Activated B cell treated with CpG ODN at 0.5 μM for 24 hours (primary cell): Measurements from ENCODE around the gene BAZ1B. TPM values are rescaled to one million over a fixed set of nuclear protein-coding genes. Genes with fewer than 3 reads are reported as not detected.

Experiments
- ATAC-seq: fragments of 200-7000 bp; cut with Tn5 transposase; one replicate; pipeline ENCODE4 v1.10.0; 2021; ENCODE audit warnings: low read depth, mild to moderate bottlenecking, moderate library complexity
- CTCF ChIA-PET: fragments of 350-600 bp; sonication (Branson Sonifier 250); formaldehyde crosslinking; loops from one replicate; lab custom pipeline; 2021; ENCODE audit warnings: antibody characterized with exemption; lab: Charles Lee
- POLR2A ChIA-PET: fragments of 350-600 bp; sonication (Branson Sonifier 250); formaldehyde crosslinking; loops from one replicate; lab custom pipeline; 2021; ENCODE audit warnings: antibody characterized with exemption; lab: Charles Lee
- DNase-seq: peaks from one replicate; pipeline ENCODE4 v3.0.0; 2022
- H3K27ac Mint-ChIP-seq: one replicate; pipeline ENCODE4 v1.8.0; 2020; ENCODE audit warnings: mixed read lengths
- H3K27me3 Mint-ChIP-seq: one replicate; pipeline ENCODE4 v1.8.0; 2021; ENCODE audit warnings: mixed read lengths
- H3K36me3 Mint-ChIP-seq: one replicate; pipeline ENCODE4 v1.8.0; 2021; ENCODE audit warnings: low read depth, mixed read lengths
- H3K4me1 Mint-ChIP-seq: one replicate; pipeline ENCODE4 v1.8.0; 2021; ENCODE audit warnings: mixed read lengths
- H3K4me3 Mint-ChIP-seq: one replicate; pipeline ENCODE4 v1.8.0; 2020; ENCODE audit warnings: mild to moderate bottlenecking, mixed read lengths
- H3K9me3 Mint-ChIP-seq: one replicate; pipeline ENCODE4 v1.8.0; 2020; ENCODE audit warnings: mixed read lengths
- intact Hi-C: fragments of 100-400 bp; cut with micrococcal nuclease; formaldehyde crosslinking; loops from one replicate; pipeline ENCODE4 v1.15.1; 2024
- total RNA-seq: library from RNA; stranded (reverse); gene quantifications from 2 replicates; pipeline ENCODE4 v1.2.3, GENCODE V29; 2022
- TF ChIP-seq, protein P1 (sequence below): fragments of 200-600 bp; IDR thresholded peaks from one replicate; pipeline ENCODE4 v1.8.0; 2022; ENCODE audit warnings: antibody characterized with exemption, mild to moderate bottlenecking

BAZ1B gene
- total RNA-seq, 1 donor from 2014 or later, result 59.1 TPM

DNA sequence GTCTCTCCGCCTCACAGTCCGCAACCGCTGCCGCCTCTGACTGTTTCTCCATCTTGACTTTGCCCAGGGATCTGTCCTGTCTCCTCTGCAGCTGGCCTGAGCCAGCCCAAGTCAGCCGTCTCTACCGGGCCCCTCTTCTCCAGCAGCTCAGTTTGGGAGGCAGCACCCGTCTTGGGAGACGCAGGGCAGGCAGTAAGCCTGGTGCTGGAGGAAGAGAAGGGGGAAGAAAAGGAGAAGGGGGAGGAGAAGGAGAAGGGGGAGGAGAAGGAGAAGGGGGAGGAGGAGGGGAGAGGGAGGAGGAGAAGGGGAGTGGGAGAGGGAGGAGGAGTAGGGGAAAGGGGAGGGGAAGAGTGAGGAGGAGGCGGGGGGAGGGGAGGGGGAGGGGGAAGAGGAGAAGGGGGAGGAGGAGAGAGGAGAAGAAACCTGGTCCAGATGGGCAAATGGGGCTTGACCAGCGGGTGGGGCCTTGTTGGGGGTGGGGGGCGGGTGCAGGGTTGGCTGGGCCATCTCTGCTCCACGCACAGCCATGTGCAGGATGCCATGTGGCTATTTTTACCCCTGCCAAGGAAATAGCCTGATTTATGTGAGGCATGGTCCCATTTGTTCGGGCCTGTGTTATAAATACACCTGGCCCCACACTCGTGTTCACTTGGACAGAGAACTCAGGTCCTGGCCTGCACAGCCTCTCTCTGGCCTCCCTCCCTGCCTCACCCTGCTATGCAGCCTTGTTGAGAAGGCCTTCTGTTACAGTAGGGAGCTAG, 124.4 kb downstream of the BAZ1B start:
- ATAC-seq, result no peak
- ChIA-PET POLR2A (no interaction called here), CTCF (no interaction called here)
- Mint-ChIP-seq H3K9me3 (no peaks in the 10 kb centered on the region), H3K27me3 (peaks cover 11% of the 10 kb centered on the region), H3K4me1 (no peaks in the 10 kb centered on the region), H3K4me3 (no peak overlapping the region), H3K36me3 (no peaks in the 10 kb centered on the region), H3K27ac (no peak overlapping the region)
- intact Hi-C loops, result no loop called here
- DNase-seq, result no peak
- TF ChIP-seq, protein P1, sequence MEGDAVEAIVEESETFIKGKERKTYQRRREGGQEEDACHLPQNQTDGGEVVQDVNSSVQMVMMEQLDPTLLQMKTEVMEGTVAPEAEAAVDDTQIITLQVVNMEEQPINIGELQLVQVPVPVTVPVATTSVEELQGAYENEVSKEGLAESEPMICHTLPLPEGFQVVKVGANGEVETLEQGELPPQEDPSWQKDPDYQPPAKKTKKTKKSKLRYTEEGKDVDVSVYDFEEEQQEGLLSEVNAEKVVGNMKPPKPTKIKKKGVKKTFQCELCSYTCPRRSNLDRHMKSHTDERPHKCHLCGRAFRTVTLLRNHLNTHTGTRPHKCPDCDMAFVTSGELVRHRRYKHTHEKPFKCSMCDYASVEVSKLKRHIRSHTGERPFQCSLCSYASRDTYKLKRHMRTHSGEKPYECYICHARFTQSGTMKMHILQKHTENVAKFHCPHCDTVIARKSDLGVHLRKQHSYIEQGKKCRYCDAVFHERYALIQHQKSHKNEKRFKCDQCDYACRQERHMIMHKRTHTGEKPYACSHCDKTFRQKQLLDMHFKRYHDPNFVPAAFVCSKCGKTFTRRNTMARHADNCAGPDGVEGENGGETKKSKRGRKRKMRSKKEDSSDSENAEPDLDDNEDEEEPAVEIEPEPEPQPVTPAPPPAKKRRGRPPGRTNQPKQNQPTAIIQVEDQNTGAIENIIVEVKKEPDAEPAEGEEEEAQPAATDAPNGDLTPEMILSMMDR, result no peak

DNA sequence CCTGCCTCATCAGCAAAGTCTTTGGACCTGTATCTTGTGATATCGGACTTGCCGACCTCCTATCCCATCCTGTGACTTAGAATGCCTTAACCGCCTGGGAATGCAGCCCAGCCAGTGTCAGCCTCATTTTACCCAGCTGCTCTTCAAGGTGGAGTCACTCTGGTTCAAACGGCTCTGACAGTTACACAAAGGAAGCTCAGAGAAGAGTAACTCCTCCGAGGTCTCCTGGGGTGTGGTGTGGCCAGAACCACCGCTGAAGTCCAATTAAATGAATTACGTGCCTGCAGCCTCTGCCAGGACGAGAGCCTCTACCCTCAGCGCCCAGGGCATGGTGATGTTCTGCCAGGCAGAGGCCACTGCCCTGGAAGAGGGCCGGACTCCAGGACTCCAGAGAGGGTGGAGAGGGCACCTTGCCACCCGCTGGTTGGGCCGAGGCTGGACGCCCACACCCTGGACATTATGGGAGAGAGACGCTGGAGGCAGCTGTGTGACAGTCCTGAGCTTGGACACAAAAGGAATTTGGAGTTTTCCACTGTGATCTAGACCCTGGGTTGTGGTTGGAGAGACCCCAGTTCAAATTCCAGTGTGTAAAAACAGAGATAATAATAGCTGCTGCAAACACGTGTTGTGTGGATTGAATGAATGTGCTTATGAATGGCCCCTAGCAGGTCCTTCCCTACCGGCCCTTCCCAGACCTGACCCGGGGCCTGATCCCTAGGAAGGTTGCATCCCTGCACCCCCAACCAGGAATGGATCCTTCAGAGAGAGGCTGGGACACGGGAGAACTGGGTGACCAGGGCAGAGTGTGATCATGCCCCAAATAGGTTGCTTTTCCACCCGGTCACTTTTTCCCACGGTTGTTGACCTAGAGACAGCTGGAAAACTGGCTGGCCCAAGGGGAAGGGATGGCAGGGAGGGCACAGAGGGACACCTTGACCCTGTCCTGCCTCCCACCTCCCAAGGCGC, 126.3 kb downstream of the BAZ1B start:
- Mint-ChIP-seq H3K27ac (no peak overlapping the region), H3K36me3 (no peaks in the 10 kb centered on the region), H3K27me3 (peaks cover 15% of the 10 kb centered on the region), H3K4me1 (no peaks in the 10 kb centered on the region), H3K4me3 (no peak overlapping the region), H3K9me3 (no peaks in the 10 kb centered on the region)
- DNase-seq (no peak), ATAC-seq (no peak)
- ChIA-PET POLR2A (no interaction called here), CTCF (no interaction called here)
- intact Hi-C loops, result no loop called here
- TF ChIP-seq, protein P1, result no peak

DNA sequence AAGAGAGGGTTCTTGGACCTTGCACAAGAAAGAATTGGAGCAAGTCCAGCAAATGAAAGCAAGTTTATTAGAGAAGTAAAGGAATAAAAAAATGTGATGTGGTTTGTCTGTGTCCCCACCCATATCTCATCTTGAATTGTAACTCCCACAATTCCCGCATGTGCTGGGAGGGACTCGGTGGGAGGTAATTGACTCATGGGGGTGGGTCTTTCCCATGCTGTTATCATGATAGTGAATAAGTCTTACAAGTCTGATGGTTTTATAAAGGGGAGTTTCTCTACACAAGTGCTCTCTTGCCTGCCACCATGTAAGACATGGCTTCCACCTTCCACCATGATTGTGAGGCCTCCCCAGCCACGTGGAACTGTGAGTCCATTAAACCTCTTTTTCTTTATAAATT, 127.7 kb downstream of the BAZ1B start:
- Mint-ChIP-seq H3K4me1 (no peaks in the 10 kb centered on the region), H3K9me3 (peaks cover 2% of the 10 kb centered on the region), H3K4me3 (no peak overlapping the region), H3K36me3 (no peaks in the 10 kb centered on the region), H3K27ac (no peak overlapping the region), H3K27me3 (peaks cover 15% of the 10 kb centered on the region)
- CTCF ChIA-PET, result no interaction called here
- POLR2A ChIA-PET, result no interaction called here
- no peak for DNase-seq
- intact Hi-C loops, result no loop called here
- TF ChIP-seq, protein P1, result no peak
- no peak for ATAC-seq

DNA sequence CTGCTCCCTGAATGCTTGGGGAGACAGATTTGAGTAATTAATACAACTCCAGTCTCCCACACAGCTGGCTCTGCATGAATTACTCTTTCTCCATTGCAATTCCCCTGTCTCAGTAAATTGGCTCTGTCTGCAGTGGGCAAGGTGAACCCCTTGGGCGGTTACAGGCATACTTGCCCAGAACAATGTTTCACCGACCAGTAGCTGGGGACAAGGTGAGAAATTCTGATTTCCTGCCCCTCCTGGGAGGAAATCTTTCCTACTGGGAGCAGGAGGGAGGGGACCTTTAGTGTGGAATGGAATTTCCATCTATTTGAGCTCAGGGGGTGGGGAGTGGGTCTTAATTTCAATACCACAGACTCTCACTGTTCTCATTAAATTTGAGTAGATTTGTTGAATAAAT, 130.7 kb downstream of the BAZ1B start:
- Mint-ChIP-seq H3K9me3 (peaks cover 15% of the 10 kb centered on the region), H3K4me1 (no peaks in the 10 kb centered on the region), H3K4me3 (no peak overlapping the region), H3K27ac (no peak overlapping the region), H3K27me3 (peaks cover 11% of the 10 kb centered on the region), H3K36me3 (peaks cover 8% of the 10 kb centered on the region)
- ChIA-PET POLR2A (no interaction called here), CTCF (no interaction called here)
- ATAC-seq (no peak), DNase-seq (no peak)
- intact Hi-C loops, result no loop called here
- TF ChIP-seq, protein P1, result no peak

Other genes starting within 250 kb of the BAZ1B start
- 63.8 and 68.9 TPM in 2 replicates for gene NSUN5, start 213.5 kb downstream of the BAZ1B start, total RNA-seq
- not detected in 2 replicates for gene TRIM50, start 194.2 kb downstream of the BAZ1B start, total RNA-seq
- gene FKBP6, start 194.1 kb downstream of the BAZ1B start, total RNA-seq, result not detected in 2 replicates
- gene FZD9, start 88.5 kb downstream of the BAZ1B start, total RNA-seq, result 0.27 and 0.35 TPM in 2 replicates
- 62.0 and 62.6 TPM in 2 replicates for gene BCL7B, start 35.4 kb upstream of the BAZ1B start, total RNA-seq
- 26.1 and 33.5 TPM in 2 replicates for gene TBL2, start 56.3 kb upstream of the BAZ1B start, total RNA-seq
- gene MLXIPL, start 102.2 kb upstream of the BAZ1B start, total RNA-seq, result not detected in 2 replicates
- gene VPS37D, start 145.5 kb upstream of the BAZ1B start, total RNA-seq, result 0.17 and 0.24 TPM in 2 replicates
- 13.7 and 14.2 TPM in 2 replicates for gene DNAJC30, start 161.2 kb upstream of the BAZ1B start, total RNA-seq
- gene BUD23, start 161.3 kb upstream of the BAZ1B start, total RNA-seq, result 69.0 and 74.8 TPM in 2 replicates
- gene STX1A, start 197.4 kb upstream of the BAZ1B start, total RNA-seq, result 1.8 and 2.1 TPM in 2 replicates
- 12.1 and 15.9 TPM in 2 replicates for gene ABHD11, start 216.5 kb upstream of the BAZ1B start, total RNA-seq
- gene CLDN3, start 248.0 kb upstream of the BAZ1B start, total RNA-seq, result not detected in 2 replicates